Activated effector memory CD4-positive, alpha-beta T cell treated with anti-CD3 and anti-CD28 coated beads, Interleukin-2, amount 50 U/mL, for 16 hours (primary cell): ENCODE data around the gene GP2.
"Not testable (repeated sequence)": the region's sequence is repeated elsewhere in the genome, so short reads cannot be mapped to it uniquely, and the experiment has no call there.

ENCODE experiments used
- DNase-seq: peaks from one replicate; pipeline ENCODE4 v3.0.0-alpha.2; 2020

Gene GP2

GRCh38 chr16:20323591-20324117 is 3.7 kb downstream of the GP2 start:
- DNase-seq: no peak

GRCh38 chr16:20322696-20323095 is 4.6 kb downstream of the GP2 start:
- no peak for DNase-seq

DNA sequence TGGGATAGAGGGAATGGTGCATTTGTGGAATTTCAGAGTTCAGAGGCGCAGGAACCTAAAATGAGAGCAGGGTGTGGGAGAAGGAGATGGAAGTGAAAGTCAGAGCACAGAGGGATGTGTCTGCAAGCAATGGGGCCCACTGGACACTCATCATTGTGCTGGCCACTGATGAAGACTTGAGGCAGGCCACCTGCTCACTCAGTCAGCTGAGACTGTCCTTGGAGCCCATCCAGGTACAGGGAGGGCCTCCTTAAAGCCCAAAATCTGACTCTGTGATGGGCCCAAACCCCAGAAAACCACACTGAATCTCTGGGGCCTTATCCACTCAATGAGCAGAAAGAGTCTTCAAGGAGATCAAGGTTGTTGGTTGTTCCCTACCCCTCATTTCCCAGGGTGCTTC is 5.6 kb downstream of the GP2 start:
- DNase-seq: no peak

DNA sequence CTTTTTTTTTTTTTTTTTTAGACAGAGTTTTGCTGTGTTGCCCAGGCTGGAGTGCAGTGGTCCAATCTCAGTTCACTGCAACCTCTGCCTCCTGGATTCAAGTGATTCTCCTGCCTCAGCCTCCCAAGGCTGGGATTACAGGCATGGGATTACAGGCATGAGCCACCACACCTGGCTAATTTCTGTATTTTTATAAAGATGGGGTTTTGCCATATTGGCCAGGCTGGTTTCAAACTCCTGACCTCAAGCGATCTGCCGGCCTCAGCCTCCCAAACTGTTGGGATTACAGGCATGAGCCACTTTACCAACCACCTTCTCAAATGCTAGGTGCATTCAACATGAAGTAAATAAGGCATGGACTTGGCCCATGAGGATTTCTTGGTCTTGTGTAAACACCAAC is 6.3 kb downstream of the GP2 start:
- not testable (repeated sequence) for DNase-seq

DNA sequence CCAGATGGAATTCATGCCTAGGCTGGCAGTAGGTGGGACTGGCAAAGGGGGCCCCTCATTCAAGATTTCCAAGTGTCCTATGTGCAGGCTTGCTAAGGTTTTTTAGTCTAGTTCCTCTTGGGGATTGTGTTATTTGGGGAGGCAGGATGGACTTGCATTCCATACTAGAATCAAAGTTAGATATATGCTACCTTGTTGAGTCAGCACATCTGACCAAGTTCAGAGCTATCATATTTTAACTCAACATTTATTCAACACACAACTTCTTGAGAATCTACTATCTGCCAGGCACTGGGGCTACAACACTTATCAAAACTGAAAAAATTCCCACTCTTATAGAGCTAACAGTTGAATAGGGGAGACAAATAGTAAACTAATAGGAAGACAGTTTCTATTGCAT is 6.7 kb downstream of the GP2 start:
- DNase-seq: no peak

DNA sequence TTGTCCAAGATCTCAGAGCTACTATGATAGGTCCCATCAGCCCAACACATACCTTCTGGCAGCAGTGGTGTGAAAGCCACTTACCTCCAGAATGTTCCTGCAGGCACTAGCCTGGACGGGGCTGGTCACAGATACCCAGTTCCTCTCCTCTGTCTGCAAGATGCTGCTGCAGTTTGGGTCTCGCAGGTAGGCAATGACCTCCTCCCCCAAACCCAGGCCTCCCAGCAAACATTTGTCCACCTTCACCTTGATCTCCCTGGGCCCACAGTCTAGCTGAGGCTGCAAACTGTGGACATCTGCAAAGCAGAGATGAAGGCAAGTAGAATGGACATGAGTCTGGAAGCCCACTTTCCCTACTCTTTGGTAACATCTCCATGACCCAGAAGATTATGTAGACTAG is 7.1 kb downstream of the GP2 start:
- DNase-seq: no peak

- no peak for DNase-seq
Observed at GRCh38 chr16:20319406-20319805, 7.9 kb downstream of the GP2 start.

- no peak for DNase-seq
Observed at GRCh38 chr16:20318437-20318836, 8.9 kb downstream of the GP2 start.

GRCh38 chr16:20318006-20318405 is 9.3 kb downstream of the GP2 start:
- DNase-seq: no peak

- DNase-seq: no peak
Observed at GRCh38 chr16:20317117-20317516, 10.2 kb downstream of the GP2 start.

DNA sequence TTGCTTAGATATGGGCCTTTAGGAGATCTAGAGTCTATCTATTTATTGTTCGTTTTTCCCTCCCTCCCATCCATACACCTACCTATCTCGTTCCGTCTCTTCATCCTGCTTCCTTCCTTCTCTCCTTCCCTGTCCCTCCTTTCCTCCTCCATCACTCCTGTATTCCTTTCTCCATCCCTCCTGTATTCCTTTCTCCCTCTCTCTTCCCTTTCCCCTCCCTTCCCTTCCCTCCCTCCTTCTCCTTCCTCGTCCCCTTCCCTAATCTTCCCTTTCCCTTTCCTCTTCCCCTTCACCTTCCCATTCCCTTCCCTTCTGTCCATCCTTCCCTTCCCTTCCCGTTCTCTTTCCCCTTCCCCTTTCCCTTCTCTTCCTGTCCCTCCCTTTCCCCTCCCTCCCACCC is 10.6 kb downstream of the GP2 start:
- DNase-seq: no peak

- no peak for DNase-seq
Observed at GRCh38 chr16:20315764-20316163, 11.5 kb downstream of the GP2 start.

DNA sequence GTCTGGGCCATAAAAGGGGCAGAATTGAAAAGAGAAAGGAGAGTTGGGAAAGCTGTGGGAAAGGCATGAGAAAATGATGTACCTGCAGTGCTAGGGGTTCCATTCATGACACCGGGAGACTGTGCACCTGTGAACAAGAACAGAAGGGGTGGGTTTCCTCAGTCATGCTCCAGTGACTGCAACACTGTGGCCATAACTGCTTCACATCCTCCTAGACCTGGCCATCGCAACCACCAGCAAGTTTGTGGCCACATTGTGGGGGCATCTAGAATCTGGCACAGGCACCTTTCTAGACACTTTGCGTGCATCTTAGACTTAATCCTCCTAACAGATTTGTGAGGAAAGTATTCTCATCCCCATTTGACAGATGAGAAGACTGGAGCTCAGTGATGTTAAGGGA is 12.7 kb downstream of the GP2 start:
- DNase-seq: no peak

DNA sequence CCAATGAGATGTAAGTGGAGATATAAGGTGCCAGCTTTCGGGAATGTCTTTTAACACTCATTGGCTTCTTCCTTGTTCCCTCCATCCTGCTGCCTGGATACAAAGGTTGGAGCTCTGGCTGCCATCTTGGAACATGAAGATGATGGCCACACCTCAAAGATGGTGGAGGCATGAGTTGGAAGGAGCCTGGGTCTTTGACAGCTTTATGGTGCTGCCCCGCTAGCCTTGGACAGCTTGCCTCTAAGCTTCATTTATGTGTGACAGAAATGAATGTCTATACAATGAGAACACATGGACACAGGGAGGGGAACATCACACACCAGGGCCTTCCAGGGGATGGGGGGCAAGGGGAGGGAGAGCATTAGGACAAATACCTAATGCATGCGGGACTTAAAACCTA is 13.6 kb downstream of the GP2 start:
- DNase-seq: no peak

DNA sequence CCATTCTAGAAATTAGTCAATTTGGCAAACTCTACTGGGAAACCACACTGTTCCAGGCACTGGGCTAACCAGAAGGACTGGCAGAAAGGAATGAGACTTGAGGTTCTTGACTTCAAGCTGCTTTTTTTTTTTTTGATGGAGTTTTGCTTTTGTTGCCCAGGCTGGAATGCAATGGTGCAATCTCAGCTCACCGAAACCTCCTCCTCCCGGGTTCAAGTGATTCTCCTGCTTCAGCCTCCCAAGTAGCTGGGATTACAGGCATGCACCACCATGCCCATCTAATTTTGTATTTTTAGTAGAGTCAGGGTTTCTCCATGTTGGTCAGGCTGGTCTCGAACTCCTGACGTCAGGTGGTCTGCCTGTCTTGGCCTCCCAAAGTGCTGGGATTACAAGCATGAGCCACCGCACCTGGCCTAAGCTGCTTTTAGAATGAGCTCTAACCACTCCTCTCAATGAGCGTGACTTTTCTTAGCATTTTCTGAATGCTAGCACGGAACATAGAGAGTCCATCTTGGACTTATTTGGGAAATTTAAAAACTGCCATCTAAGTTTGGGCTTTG is 14.7 kb downstream of the GP2 start:
- DNase-seq: not testable (repeated sequence)

GRCh38 chr16:20311548-20311947 is 15.8 kb downstream of the GP2 start:
- no peak for DNase-seq

DNA sequence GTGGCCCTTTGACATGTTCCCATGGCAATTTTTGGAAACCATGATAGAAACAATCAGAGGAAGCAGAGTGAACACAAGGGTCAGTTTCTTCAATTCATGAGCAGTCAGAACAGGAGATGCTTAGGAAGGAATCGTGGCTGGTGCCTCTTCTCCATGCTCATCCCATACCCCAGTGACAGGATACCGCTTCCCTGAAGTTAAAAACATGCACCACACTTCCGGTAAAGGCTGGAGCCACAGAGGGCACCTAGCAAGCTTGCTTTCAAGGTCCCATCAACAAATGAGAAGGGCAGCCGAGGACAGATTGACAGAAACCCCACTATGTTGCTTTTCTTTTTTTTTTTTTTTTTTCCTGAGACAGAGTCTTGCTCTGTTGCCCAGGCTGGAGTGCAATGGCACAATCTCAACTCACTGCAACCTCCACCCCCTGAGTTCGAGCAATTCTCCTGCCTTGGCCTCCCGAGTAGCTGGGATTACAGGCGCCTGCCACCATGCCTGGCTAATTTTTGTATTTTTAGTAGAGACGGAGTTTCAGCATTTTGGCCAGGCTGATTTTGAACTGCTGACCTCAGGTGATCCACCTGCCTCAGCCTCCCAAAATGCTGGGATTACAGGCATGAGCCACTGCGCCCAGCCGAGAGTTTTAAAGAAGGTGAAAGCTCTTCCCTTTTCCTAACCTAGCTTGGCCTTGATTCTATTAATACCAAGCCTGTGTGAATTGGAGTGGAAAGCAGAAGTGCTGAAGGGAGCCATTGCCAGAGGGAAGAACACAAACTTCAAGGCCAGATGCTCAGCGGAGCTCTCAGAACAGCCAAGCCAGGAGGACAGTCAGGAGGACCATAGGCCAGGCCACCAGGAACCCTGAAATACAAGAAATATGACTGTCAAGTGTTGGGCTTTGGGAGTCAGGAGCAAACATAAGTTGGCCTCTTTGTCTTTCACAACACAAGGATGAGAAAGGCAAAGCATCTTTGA is 16.6 kb downstream of the GP2 start:
- DNase-seq: no peak

- no peak for DNase-seq
Observed at GRCh38 chr16:20309786-20310185, 17.5 kb downstream of the GP2 start.

DNA sequence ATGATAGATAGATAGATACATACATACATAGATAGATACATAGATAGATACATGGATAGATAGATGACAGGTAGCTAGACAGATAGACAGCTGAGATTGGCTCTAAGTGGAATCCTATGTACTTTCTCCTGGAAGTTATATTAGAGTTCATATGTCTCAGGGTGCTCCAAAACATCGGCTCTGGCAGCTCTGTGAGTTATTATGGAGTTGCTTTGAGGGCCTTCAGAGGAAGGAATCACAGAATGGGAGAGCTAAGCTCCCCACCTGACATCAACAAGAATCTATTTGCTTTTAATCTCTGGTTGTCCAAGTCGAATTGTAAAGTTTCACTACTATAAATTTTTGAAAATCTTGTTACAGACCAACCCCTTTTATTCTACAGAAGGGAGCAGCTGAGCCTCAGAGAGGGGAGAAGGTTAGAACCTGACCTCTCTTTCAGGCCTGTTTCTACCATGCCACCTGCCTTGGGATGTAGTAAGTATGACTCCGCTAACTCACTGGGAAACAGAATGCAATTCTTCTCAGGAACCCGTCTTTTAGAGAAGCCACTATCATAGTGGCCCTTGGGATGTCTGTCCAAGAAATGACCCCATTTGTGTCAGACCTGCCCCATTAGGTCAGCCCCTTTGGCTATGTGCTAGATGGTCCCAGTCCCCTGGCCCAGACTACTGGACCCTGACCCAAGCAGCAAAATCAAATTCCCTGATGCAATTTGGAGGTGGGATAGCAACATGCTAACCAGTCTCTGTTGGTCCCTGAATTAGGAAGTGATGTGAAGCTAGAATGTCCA is 18.3 kb downstream of the GP2 start:
- no peak for DNase-seq

DNA sequence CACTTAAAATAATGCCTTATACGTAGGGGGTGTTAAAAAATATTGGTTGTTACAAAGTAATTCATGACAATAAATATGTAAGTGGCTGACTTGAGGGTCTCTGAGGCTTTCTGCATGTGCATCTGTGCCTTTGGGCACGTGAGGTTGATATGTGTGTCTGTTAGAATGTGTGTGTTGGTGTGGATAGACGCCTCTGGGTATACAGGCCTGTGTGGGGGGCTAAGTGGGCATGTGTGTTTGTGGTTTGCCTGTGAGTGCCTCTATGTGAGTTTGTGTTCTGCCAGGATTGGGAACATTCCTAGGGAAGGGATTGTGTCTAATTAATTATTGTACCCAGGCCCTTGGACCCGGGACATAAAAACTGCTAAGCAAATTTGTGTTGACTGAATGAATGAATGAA is 19.0 kb downstream of the GP2 start:
- DNase-seq: no peak

DNA sequence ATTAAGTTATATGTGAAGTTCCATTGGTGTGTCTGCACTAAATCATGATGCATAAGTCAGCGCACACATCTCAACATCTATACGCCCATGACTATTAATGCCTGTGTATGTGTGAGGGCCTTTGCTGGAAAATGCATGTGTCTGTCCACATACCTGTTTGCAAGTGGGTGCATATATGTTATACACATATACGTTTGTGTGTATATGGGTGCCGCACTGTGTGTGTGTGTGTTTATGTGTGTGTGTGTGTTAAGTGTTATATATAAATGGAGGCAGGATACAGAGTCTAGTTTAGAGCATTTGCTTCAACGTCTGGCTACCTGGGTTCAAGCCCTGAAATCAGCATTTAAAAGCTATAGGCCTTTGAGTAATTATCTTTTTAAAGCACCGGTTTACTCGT is 19.5 kb downstream of the GP2 start:
- DNase-seq: no peak

GRCh38 chr16:20307240-20307671 is 20.1 kb downstream of the GP2 start:
- no peak for DNase-seq

DNA sequence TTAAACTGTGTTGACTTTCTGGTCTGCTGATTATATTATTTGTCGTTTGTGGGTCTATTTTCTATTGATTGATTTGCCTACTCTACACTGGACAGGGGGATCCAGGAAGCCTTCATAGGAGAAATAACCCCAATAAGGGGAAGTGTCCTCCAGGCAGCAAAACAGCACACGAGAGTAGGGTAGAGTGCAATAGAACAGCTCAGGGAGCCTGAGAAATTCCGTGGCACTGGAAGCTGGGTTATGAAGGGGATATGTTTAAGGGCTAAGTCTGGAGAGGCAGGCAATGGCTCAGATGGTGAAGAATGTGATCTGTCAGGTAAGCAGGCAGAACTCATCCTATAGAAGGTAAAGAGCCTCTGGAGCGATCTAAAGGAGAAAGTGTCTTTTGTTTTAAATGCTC is 20.9 kb downstream of the GP2 start:
- no peak for DNase-seq

DNA sequence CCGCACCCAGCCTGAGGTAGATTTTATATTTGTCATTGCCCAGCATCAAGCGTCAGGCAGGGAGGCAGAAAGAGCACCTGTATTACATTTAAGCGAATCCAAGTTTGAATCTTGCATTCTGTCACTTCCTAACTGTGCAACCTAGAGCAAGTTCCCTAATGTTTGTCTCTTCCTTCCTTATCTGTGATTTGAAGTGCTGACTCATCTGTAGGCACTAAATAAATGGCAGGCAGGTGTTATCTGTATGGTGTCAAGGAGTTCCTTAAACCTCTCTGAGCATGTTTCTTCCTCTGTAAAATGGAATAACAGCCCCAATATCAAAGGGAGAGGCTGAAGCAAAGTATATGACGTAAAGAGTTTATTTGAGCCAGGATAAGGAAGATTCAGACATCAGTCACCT is 24.3 kb downstream of the GP2 start:
- no peak for DNase-seq
